Testis (tissue), 2 donors: Measurements from ENCODE around the gene LIPA.

Experiments
- POLR2A ChIP-seq: fragments of 450-650 bp; IDR thresholded peaks from one replicate; pipeline ENCODE4 v1.6.1; 2017; ENCODE audit warnings: antibody characterized with exemption, mild to moderate bottlenecking, moderate library complexity
- TF ChIP-seq, protein P1 (sequence below), 3 experiments: fragments of 450-650 bp in 2 of 3; fragments of 200-600 bp in 1 of 3; sonication (generic) in 1 of 3; IDR thresholded peaks; one replicate each; pipeline ENCODE4 v1.5.1; 2016 to 2019; ENCODE audit warnings: antibody characterized with exemption in 3 of 3, mild to moderate bottlenecking in 2 of 3, moderate library complexity in 1 of 3

GRCh38 chr10:89237849-89238248 is 13.7 kb downstream of the LIPA start:
- no peak for TF ChIP-seq POLR2A
- TF ChIP-seq, protein P1, sequence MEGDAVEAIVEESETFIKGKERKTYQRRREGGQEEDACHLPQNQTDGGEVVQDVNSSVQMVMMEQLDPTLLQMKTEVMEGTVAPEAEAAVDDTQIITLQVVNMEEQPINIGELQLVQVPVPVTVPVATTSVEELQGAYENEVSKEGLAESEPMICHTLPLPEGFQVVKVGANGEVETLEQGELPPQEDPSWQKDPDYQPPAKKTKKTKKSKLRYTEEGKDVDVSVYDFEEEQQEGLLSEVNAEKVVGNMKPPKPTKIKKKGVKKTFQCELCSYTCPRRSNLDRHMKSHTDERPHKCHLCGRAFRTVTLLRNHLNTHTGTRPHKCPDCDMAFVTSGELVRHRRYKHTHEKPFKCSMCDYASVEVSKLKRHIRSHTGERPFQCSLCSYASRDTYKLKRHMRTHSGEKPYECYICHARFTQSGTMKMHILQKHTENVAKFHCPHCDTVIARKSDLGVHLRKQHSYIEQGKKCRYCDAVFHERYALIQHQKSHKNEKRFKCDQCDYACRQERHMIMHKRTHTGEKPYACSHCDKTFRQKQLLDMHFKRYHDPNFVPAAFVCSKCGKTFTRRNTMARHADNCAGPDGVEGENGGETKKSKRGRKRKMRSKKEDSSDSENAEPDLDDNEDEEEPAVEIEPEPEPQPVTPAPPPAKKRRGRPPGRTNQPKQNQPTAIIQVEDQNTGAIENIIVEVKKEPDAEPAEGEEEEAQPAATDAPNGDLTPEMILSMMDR (IDR thresholded peaks at IDR 0.05), result no peak
